Measurements from ENCODE around the gene MED12. TPM values are rescaled to one million over a fixed set of nuclear protein-coding genes. Genes with fewer than 3 reads are reported as not detected.

MED12 gene
- total RNA-seq, 2 experiments from 2014 or later = 23.1 to 31.1 TPM

DNA sequence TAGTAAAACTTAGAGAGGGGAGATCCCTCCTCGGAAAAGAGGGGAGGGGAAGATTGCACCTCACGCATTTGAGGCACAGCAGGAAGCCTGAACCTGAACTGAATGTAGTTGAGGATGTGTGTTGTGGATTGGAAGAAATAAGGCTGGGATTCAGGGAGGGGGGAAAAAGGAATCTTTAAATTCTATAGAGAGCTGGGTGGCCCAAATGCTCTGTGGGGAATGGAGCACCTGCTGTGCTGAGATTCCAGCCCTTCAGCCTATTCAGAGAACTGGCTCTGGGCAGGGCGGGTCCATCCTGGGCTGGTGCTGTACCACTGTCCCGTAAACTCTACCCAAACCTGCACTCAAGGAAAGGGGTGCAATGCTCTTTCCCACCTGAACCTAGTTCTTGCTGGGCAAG lies 18.7 kb upstream of the MED12 start:
- H3K4me1 ChIP-seq (ENCODE audit: insufficient read depth, low read length, poor library complexity, severe bottlenecking) = peaks cover 42% of the 10 kb centered on the region
- CTCF ChIA-PET (ENCODE audit: unreplicated experiment) = no interaction called here

DNA sequence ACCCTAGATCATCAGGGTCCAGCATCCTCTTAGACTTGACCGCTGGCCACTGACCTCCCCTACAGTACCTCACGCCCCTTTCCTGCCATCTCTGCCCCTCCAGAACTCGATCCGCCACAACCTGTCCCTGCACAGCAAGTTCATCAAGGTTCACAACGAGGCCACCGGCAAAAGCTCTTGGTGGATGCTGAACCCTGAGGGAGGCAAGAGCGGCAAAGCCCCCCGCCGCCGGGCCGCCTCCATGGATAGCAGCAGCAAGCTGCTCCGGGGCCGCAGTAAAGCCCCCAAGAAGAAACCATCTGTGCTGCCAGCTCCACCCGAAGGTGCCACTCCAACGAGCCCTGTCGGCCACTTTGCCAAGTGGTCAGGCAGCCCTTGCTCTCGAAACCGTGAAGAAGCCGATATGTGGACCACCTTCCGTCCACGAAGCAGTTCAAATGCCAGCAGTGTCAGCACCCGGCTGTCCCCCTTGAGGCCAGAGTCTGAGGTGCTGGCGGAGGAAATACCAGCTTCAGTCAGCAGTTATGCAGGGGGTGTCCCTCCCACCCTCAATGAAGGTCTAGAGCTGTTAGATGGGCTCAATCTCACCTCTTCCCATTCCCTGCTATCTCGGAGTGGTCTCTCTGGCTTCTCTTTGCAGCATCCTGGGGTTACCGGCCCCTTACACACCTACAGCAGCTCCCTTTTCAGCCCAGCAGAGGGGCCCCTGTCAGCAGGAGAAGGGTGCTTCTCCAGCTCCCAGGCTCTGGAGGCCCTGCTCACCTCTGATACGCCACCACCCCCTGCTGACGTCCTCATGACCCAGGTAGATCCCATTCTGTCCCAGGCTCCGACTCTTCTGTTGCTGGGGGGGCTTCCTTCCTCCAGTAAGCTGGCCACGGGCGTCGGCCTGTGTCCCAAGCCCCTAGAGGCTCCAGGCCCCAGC lies 17.6 kb upstream of the MED12 start:
- Histone ChIP-seq H3K9me2 (ENCODE audit: insufficient read depth, low read length) (no peaks in the 10 kb centered on the region), H3K4me2 (ENCODE audit: low read length) (no peak overlapping the region), H4K20me1 (ENCODE audit: insufficient read depth, low read length) (no peaks in the 10 kb centered on the region), H3K27ac (ENCODE audit: low read depth, low read length, poor library complexity, severe bottlenecking) (no peak overlapping the region), H3K9me3 (ENCODE audit: low read length) (no peaks in the 10 kb centered on the region), H3K4me1 (ENCODE audit: insufficient read depth, low read length, poor library complexity, severe bottlenecking) (peaks cover 37% of the 10 kb centered on the region), H2AFZ (ENCODE audit: low read length) (no peak overlapping the region), H3K36me3 (ENCODE audit: insufficient read depth, low read length) (no peaks in the 10 kb centered on the region), H3K4me3 (ENCODE audit: low read depth, low read length, poor library complexity, severe bottlenecking) (no peak overlapping the region), H3K79me2 (ENCODE audit: insufficient read depth, low read depth, low read length) (no peaks in the 10 kb centered on the region)
- BruUV-seq (replicated peaks) = no TSS peak
- ChIA-PET CTCF (ENCODE audit: unreplicated experiment) (interaction anchor here (0.9 kb wide), 1 partner anchor 29 kb away, joined by 3 read pairs; no protein-coding TSS in a partner anchor), POLR2A (interaction anchor here (3.6 kb wide), 1 partner anchor 11 kb away, joined by 17 read pairs; the partner anchor contains the start of gene IL2RG)
- no peak for TF ChIP-seq EZH2phosphoT487 (IDR thresholded peaks at IDR 0.05; ENCODE audit: borderline replicate concordance, low read depth, low read length)
- TF ChIP-seq, protein P1, sequence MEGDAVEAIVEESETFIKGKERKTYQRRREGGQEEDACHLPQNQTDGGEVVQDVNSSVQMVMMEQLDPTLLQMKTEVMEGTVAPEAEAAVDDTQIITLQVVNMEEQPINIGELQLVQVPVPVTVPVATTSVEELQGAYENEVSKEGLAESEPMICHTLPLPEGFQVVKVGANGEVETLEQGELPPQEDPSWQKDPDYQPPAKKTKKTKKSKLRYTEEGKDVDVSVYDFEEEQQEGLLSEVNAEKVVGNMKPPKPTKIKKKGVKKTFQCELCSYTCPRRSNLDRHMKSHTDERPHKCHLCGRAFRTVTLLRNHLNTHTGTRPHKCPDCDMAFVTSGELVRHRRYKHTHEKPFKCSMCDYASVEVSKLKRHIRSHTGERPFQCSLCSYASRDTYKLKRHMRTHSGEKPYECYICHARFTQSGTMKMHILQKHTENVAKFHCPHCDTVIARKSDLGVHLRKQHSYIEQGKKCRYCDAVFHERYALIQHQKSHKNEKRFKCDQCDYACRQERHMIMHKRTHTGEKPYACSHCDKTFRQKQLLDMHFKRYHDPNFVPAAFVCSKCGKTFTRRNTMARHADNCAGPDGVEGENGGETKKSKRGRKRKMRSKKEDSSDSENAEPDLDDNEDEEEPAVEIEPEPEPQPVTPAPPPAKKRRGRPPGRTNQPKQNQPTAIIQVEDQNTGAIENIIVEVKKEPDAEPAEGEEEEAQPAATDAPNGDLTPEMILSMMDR (conservative IDR thresholded peaks at IDR 0.05; ENCODE audit: low read length) = 0 out of 2 replicates have a peak, but pooled peaks have one; percentile 28
- no peak for DNase-seq (ENCODE audit: low spot score)
- intact Hi-C loops (cut with micrococcal nuclease; ENCODE audit: unreplicated experiment) = no loop called here

More for the DNA sequence above, 18.7 kb upstream of the MED12 start:
- POLR2A ChIA-PET = interaction anchor here (0.6 kb wide), 2 partner anchors 10 to 266 kb away, joined by 3 read pairs; partner anchors contain the start of gene TAF1
- no peak overlapping the region for H3K27ac ChIP-seq (ENCODE audit: low read depth, low read length, poor library complexity, severe bottlenecking)
- no TSS peak for BruUV-seq (replicated peaks)
- H4K20me1 ChIP-seq (ENCODE audit: insufficient read depth, low read length) = no peaks in the 10 kb centered on the region
- TF ChIP-seq, protein P1 (conservative IDR thresholded peaks at IDR 0.05; ENCODE audit: low read length) = no peak
- TF ChIP-seq EZH2phosphoT487 (IDR thresholded peaks at IDR 0.05; ENCODE audit: borderline replicate concordance, low read depth, low read length) = no peak
- H3K9me2 ChIP-seq (ENCODE audit: insufficient read depth, low read length) = no peaks in the 10 kb centered on the region
- no peaks in the 10 kb centered on the region for H3K9me3 ChIP-seq (ENCODE audit: low read length)
- no peak for DNase-seq (ENCODE audit: low spot score)
- H3K36me3 ChIP-seq (ENCODE audit: insufficient read depth, low read length) = no peaks in the 10 kb centered on the region
- no peak overlapping the region for H2AFZ ChIP-seq (ENCODE audit: low read length)
- no peak overlapping the region for H3K4me2 ChIP-seq (ENCODE audit: low read length)
- intact Hi-C loops (cut with micrococcal nuclease; ENCODE audit: unreplicated experiment) = no loop called here
- H3K4me3 ChIP-seq (ENCODE audit: low read depth, low read length, poor library complexity, severe bottlenecking) = no peak overlapping the region
- H3K79me2 ChIP-seq (ENCODE audit: insufficient read depth, low read depth, low read length) = no peaks in the 10 kb centered on the region
